Gastroesophageal sphincter (tissue), 3 donors: Measurements from ENCODE around the gene KIRREL3.

ENCODE experiments used
- EP300 ChIP-seq: sonication (generic); formaldehyde crosslinking; IDR thresholded peaks from one replicate; pipeline ENCODE4 v1.6.1; 2017; ENCODE audit warnings: antibody characterized with exemption, mild to moderate bottlenecking
- POLR2A ChIP-seq, 2 donors: fragments of 450-650 bp; IDR thresholded peaks; one replicate each; pipeline ENCODE4 v1.6.1; 2017; ENCODE audit warnings: antibody characterized with exemption in 2 of 2, mild to moderate bottlenecking in 2 of 2, moderate library complexity in 1 of 2
- POLR2AphosphoS5 ChIP-seq: sonication (generic); formaldehyde crosslinking; IDR thresholded peaks from one replicate; pipeline ENCODE4 v1.6.1; 2017; ENCODE audit warnings: antibody characterized with exemption
- TF ChIP-seq, protein P1 (sequence below), 4 experiments: fragments of 200-600 bp in 2 of 4; fragments of 450-650 bp in 2 of 4; sonication (generic) in 1 of 4; IDR thresholded peaks; one replicate each; pipeline ENCODE4 v1.5.1; 2017 to 2019; ENCODE audit warnings: antibody characterized with exemption in 4 of 4, mild to moderate bottlenecking in 2 of 4, moderate library complexity in 2 of 4

DNA sequence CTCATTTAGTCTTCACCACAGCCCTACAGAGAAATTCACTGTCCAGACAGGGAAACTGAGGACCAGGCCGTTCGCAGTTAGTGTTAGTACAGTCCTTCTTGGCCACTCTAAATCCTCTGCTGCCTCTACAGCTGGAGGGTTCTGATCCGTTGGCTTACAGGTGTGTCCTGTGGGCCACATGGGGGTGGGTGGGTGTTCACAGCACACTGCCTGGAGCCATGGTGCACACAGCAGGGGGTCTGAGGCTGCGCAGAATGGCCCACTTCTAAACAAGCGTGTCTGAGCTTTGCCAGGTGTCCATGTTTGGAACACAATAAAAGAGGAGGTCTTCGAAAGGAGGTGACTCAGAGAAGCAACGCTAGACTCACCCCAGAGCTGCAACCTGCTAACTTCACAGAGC, 396.1 kb downstream of the KIRREL3 start:
- no peak for TF ChIP-seq POLR2A (IDR thresholded peaks at IDR 0.05)
- TF ChIP-seq, protein P1, sequence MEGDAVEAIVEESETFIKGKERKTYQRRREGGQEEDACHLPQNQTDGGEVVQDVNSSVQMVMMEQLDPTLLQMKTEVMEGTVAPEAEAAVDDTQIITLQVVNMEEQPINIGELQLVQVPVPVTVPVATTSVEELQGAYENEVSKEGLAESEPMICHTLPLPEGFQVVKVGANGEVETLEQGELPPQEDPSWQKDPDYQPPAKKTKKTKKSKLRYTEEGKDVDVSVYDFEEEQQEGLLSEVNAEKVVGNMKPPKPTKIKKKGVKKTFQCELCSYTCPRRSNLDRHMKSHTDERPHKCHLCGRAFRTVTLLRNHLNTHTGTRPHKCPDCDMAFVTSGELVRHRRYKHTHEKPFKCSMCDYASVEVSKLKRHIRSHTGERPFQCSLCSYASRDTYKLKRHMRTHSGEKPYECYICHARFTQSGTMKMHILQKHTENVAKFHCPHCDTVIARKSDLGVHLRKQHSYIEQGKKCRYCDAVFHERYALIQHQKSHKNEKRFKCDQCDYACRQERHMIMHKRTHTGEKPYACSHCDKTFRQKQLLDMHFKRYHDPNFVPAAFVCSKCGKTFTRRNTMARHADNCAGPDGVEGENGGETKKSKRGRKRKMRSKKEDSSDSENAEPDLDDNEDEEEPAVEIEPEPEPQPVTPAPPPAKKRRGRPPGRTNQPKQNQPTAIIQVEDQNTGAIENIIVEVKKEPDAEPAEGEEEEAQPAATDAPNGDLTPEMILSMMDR (IDR thresholded peaks at IDR 0.05) = no peak
- no peak for TF ChIP-seq EP300
- TF ChIP-seq POLR2AphosphoS5 = no peak
